Brain microvascular endothelial cell (primary cell): Measurements from ENCODE around the gene GCLM.
A peak's percentile ranks its signal among the peaks of the same experiment; 100 is the strongest.

ENCODE experiments used
- DNase-seq: peaks from one replicate; pipeline ENCODE4 v3.0.0-alpha.2; 2020
- H3K27ac ChIP-seq: fragments of 250-450 bp; sonication (Bioruptor Pico); 2 replicates; pipeline ENCODE4 v1.5.1; 2020; ENCODE audit warnings: mild to moderate bottlenecking, moderate library complexity
- H3K27me3 ChIP-seq: fragments of 250-450 bp; sonication (Bioruptor Pico); replicated peaks from 2 replicates; pipeline ENCODE4 v1.5.1; 2020; ENCODE audit warnings: mild to moderate bottlenecking
- H3K36me3 ChIP-seq: fragments of 250-450 bp; sonication (Bioruptor Pico); replicated peaks from 2 replicates; pipeline ENCODE4 v1.5.1; 2020; ENCODE audit warnings: mild to moderate bottlenecking
- H3K4me3 ChIP-seq: 2 replicates; pipeline ENCODE4 v1.5.1; 2011; ENCODE audit warnings: low read depth, mild to moderate bottlenecking, control low read depth, low read length, moderate library complexity
- in situ Hi-C: cut with HindIII; loops from 2 replicates; pipeline ENCODE4 v1.10.0; 2017; ENCODE audit warnings: low sequenced_read_pairs, low pct_ligation_motif_present
- TF ChIP-seq, protein P1 (sequence below): IDR thresholded peaks from 2 replicates; pipeline ENCODE4 v1.5.1; 2011; ENCODE audit warnings: low read depth, mild to moderate bottlenecking, moderate library complexity, low read length, control low read depth, inconsistent platforms; ENCODE audit errors: missing control alignments

The GCLM gene

DNA sequence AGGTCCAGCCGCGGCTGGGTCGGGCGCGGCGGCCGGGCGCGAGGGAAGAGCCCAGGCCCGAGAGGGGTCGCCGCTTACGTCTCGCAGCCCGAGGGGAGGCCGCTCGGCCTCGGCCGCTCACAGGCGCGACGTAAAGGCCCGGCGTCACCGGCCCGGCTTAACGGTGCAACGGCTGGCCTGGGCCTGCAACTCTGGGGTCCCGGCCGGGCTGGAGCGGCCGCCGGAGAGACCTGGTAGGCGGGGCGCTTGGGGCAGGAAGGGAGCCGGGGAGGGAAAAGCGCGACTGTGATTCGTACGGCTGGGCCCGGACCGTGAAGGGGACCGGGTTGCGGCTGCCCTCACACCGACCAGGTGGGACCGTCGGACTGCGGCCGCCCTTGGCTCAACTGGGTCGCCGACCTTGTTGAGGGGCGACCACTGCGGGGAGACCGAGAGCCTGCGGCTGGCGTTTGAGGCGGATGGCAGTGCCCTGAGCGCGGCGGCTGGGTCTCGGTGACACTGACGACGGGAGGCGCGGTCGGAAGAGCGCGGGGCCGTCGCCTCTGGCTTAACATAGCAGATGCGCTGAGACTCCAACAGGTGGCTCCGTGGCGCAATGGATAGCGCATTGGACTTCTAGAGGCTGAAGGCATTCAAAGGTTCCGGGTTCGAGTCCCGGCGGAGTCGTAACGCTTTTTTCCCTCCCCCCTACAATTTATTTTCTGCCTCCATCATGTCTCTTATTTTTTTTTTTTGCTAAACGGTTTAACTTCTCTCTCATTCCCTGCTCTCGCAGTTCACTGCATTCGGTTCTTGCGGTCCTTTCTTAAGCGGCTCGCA is 62.0 kb downstream of the GCLM start:
- H3K27me3 ChIP-seq = no peaks in the 10 kb centered on the region
- peak overlapping the region; percentile 87 for H3K4me3 ChIP-seq
- TF ChIP-seq, protein P1, sequence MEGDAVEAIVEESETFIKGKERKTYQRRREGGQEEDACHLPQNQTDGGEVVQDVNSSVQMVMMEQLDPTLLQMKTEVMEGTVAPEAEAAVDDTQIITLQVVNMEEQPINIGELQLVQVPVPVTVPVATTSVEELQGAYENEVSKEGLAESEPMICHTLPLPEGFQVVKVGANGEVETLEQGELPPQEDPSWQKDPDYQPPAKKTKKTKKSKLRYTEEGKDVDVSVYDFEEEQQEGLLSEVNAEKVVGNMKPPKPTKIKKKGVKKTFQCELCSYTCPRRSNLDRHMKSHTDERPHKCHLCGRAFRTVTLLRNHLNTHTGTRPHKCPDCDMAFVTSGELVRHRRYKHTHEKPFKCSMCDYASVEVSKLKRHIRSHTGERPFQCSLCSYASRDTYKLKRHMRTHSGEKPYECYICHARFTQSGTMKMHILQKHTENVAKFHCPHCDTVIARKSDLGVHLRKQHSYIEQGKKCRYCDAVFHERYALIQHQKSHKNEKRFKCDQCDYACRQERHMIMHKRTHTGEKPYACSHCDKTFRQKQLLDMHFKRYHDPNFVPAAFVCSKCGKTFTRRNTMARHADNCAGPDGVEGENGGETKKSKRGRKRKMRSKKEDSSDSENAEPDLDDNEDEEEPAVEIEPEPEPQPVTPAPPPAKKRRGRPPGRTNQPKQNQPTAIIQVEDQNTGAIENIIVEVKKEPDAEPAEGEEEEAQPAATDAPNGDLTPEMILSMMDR = no peak
- peak; percentile 71 for DNase-seq
- in situ Hi-C loops = no loop called here
- no peaks in the 10 kb centered on the region for H3K36me3 ChIP-seq
- peak overlapping the region; percentile 95 for H3K27ac ChIP-seq

DNA sequence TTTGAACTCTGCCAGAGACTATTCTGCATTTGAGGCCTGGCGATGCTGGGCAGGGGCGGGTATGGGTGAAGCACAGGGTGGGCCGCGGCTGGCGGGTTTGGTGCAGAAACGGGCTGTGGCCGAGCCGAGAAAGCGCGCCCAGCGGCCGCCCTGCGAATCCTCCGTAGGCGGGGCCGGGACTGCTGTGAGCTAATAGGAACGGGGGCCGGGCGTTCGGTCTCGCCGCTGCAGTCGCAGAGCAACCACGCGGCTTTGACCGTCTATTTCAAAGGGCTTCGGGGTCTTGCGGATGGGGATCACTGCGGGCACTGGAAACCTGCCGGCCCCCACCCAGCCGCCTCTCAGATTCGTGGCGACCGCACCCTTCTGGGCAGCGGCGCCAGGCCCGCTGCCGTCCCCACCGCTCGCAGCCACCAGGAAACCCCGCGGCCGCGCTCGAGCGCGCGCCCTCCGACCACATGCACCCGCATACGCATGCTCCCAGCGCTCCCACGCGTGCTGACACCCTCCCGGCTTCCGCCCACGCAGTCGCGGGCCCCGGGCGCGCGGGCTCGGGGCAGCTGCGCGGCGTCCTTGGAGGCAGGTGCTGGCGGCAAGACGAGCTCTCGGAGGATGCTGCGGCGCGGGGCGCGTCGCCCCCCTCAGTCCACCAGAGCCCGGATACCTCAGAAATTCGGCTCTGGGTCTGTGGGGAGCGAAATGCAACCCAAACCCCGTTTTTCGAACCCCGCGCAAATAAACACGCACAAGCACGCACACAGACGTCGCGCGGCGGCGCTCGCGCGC is 62.8 kb downstream of the GCLM start:
- TF ChIP-seq, protein P1 = peak; percentile 46
- H3K27me3 ChIP-seq = no peaks in the 10 kb centered on the region
- peak; percentile 79 for DNase-seq
- peak overlapping the region; percentile 87 for H3K4me3 ChIP-seq
- in situ Hi-C loops = no loop called here
- H3K36me3 ChIP-seq = no peaks in the 10 kb centered on the region
- peak overlapping the region; percentile 95 for H3K27ac ChIP-seq

DNA sequence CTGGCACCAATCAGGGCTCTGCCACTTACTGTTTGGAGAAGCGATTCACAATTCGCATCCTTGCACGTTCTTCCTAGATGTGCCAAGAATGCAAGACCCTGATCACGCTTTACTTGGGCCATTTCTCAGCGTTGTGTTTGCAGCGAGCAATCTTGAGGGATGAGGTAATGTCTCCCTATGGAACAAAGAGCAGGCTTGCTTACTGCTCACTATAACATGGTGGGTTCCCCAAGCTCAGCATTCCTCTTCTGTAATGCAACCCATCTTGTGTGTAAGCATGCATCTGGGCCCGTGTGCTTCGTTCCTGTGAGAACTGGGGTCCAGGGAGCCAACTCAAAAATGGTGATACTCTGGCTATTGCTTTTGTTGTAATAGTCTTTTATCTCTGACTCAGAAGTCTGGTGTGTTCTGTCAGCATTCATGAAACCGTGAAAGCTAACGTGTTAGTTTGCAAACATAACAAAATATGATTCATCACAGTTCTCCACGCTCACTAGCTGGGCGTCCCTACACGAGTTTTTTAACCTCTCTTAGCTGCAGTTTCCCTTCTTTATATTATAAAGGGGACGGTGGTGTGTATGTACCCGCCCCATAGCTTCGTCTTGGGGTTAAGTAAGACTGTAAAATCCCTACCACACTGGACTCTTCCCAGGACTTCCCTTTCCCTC is 63.6 kb downstream of the GCLM start:
- TF ChIP-seq, protein P1 = no peak
- Histone ChIP-seq H3K27ac (peak overlapping the region; percentile 95), H3K4me3 (peak overlapping the region; percentile 87), H3K27me3 (no peaks in the 10 kb centered on the region), H3K36me3 (no peaks in the 10 kb centered on the region)
- DNase-seq = peak; percentile 92
- in situ Hi-C loops = no loop called here

GRCh38 chr1:93844262-93845045 is 64.8 kb downstream of the GCLM start:
- DNase-seq = peak; percentile 76
- Histone ChIP-seq H3K27me3 (no peaks in the 10 kb centered on the region), H3K36me3 (no peaks in the 10 kb centered on the region), H3K4me3 (no peak overlapping the region), H3K27ac (peak overlapping the region; percentile 95)
- TF ChIP-seq, protein P1 = peak; percentile 87
- in situ Hi-C loops = no loop called here

- in situ Hi-C loops = no loop called here
- no peak overlapping the region for H3K27ac ChIP-seq
- TF ChIP-seq, protein P1 = no peak
- no peak for DNase-seq
- no peak overlapping the region for H3K4me3 ChIP-seq
- H3K36me3 ChIP-seq = no peaks in the 10 kb centered on the region
- no peaks in the 10 kb centered on the region for H3K27me3 ChIP-seq
Observed at GRCh38 chr1:93842750-93843500, 66.3 kb downstream of the GCLM start.
